Measurements from ENCODE around the gene HELQ.

The HELQ gene

DNA sequence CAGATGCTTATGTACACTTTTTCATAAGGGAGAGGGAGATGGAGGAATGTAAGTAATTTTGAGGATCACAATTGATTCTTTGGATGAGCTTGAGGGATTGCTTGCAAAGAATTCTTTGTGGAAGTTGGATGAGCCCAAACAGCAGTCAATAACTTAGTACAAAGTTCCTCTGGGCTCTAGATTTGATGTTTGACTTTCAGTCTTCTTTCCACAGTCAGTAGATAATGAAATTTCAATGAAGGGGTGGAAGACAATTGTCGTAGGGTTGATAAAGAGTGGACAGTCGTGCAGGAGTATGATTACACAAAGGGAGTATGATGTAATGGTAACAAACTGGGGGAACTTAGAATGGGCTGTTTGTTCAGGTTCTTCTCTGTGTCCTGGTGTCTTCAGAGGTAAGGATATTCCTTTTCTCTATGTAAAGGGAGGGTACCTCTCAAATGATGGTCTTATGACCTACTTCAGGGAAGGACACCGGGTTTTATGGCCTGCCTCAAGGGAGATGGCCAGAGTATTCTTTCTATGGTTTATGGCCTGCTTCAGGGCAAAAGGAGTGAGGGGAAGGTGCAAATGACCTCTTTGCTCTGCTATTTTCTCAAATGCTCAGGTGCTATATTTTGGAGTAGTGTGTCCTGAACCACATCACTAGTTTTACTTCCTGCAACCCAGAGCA, 31.0 kb upstream of the HELQ start:
- Histone ChIP-seq H3K4me3 (ENCODE audit: low read depth in 1 of 2, low read length in 2 of 2) (no peak overlapping the region), H3K27ac (ENCODE audit: low read depth, low read length) (no peak overlapping the region), H3K36me3 (ENCODE audit: insufficient read depth, low read length) (no peaks in the 10 kb centered on the region), H3K4me1 (ENCODE audit: insufficient read depth, low read length) (peaks cover 5% of the 10 kb centered on the region), H3K9me3 (ENCODE audit: low read length) (no peaks in the 10 kb centered on the region), H3K9ac (ENCODE audit: low read length) (no peak overlapping the region), H3K27me3 (ENCODE audit: control insufficient read depth in 1 of 2, insufficient read depth in 2 of 2, low read length in 2 of 2) (no peaks in the 10 kb centered on the region)

DNA sequence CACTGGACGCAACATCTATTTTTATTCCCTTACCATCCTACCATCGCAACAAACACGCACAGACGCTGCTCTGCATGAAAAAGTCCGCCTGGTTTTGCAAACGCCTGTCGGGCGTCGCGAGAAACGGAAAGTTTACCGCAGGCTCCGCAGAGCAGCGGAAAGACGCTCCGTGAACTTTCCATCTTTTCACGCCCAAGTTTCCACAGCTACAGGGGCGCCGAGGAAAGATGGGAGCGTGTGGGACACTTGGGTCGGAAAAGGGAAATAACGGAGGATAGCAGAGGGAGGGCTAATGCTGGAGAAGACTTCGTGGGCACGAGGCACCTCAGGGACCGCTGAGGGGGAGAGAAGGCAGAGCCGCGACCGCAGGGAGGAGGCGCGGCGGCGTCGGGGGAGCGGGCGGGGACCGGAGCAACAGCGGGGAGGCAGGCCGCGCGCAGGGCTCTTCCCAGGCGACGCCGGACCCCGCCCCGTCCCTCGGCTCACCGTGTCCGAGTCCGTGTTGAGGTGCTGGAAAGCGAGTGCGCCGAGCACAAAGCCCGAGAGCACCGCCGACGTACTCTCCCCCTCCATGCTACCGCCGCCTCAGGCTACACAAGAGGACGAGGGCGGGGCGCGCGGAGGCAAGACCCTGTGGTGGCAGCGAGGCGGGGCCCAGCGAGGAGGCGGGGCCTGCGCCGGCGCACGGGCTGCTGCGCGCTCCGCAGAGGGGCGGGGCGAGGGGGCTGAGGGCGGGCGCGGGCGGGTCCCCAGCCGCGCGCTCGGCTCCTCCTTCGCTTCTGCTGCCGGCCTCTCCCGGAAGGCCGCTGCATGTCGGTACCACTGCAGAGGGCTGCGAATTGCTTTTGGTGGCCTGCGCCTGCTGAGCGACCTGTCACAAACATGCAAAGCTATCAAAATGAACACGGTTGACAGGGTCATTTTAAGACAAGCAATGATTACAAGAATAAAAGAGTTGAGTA, 29.2 kb upstream of the HELQ start, which contains the start of gene ABRAXAS1:
Gene ABRAXAS1, minus strand, starts transcription at position 601 of the 962 bp plus-strand sequence. Its CDS starts 28 bp downstream, at position 573.
- Histone ChIP-seq H3K27me3 (ENCODE audit: control insufficient read depth in 1 of 2, insufficient read depth in 2 of 2, low read length in 2 of 2) (no peaks in the 10 kb centered on the region), H3K36me3 (ENCODE audit: insufficient read depth, low read length) (no peaks in the 10 kb centered on the region), H3K9me3 (ENCODE audit: low read length) (no peaks in the 10 kb centered on the region), H3K4me1 (ENCODE audit: insufficient read depth, low read length) (peaks cover 5% of the 10 kb centered on the region), H3K9ac (ENCODE audit: low read length) (peak within 1 kb of the TSS; percentile 60), H3K4me3 (ENCODE audit: low read depth in 1 of 2, low read length in 2 of 2) (peak within 1 kb of the TSS; percentile 71 to 94), H3K27ac (ENCODE audit: low read depth, low read length) (peak within 1 kb of the TSS; percentile 87)

DNA sequence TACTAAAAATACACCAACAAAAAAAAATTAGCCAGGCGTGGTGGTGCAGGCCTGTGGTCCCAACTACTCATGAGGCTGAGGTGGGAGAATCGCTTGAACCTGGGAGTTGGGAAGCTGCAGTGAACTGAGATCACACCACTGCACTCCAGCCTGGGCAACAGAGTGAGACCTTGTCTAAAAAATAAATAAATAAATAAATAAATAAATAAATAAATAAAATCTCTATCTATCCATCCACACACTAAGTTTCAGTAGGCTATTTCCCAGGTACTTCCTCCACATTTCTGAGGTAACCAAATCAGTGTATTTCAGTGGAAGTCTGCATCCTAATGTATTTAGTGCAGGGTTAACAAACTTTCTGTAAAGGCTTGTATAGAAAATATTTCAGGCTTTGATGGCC, 18.3 kb upstream of the HELQ start:
- no peaks in the 10 kb centered on the region for H3K4me1 ChIP-seq (ENCODE audit: insufficient read depth, low read length)
- H3K27ac ChIP-seq (ENCODE audit: low read depth, low read length), result no peak overlapping the region
- H3K9me3 ChIP-seq (ENCODE audit: low read length), result no peaks in the 10 kb centered on the region
- H3K27me3 ChIP-seq (ENCODE audit: control insufficient read depth in 1 of 2, insufficient read depth in 2 of 2, low read length in 2 of 2), result no peaks in the 10 kb centered on the region
- H3K36me3 ChIP-seq (ENCODE audit: insufficient read depth, low read length), result no peaks in the 10 kb centered on the region
- H3K4me3 ChIP-seq (ENCODE audit: low read depth in 1 of 2, low read length in 2 of 2), result no peak overlapping the region
- H3K9ac ChIP-seq (ENCODE audit: low read length), result no peak overlapping the region

DNA sequence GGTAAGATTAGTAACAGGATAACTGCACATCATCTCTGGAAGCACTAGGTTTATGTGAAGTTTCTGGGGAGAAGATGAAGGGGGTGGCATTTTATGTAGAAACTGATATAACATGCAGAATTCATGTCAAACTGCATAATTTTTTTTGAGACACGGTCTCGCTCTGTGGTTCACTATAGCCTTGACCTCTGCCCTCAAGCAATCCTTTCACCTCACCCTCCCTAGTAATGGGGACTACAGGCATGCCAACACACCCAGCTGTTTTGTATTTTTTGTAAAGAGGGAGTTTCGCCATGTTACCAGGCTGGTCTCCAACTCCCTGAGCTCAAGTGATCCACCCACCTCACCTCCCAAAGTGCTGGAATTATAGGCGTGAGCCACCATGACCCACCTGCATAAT, 17.8 kb upstream of the HELQ start:
- Histone ChIP-seq H3K4me3 (ENCODE audit: low read depth in 1 of 2, low read length in 2 of 2) (no peak overlapping the region), H3K27me3 (ENCODE audit: control insufficient read depth in 1 of 2, insufficient read depth in 2 of 2, low read length in 2 of 2) (no peaks in the 10 kb centered on the region), H3K4me1 (ENCODE audit: insufficient read depth, low read length) (no peaks in the 10 kb centered on the region), H3K36me3 (ENCODE audit: insufficient read depth, low read length) (no peaks in the 10 kb centered on the region), H3K9me3 (ENCODE audit: low read length) (no peaks in the 10 kb centered on the region), H3K9ac (ENCODE audit: low read length) (no peak overlapping the region), H3K27ac (ENCODE audit: low read depth, low read length) (no peak overlapping the region)

DNA sequence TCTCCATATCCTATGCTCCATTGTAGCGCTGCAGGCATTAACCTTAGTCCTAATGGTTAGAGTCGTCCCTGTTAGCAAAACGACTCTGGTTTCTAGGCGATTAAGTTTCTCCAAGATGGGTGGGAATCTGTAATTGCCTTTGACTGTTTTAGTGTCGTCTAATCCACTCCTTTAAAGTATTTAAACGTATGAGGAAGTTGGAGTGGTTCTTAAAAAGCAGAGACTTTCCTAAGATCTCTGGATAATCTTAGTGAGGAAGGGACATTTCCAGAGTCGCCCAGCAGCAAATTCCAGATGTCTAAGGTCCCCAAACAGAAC, 520 bp upstream of the HELQ start:
- H3K9ac ChIP-seq (ENCODE audit: low read length), result peak overlapping the region; percentile 97
- peaks cover 41% of the 10 kb centered on the region for H3K36me3 ChIP-seq (ENCODE audit: insufficient read depth, low read length)
- H3K4me1 ChIP-seq (ENCODE audit: insufficient read depth, low read length), result peaks cover 10% of the 10 kb centered on the region
- peak overlapping the region; percentile 38 to 98 for H3K4me3 ChIP-seq (ENCODE audit: low read depth in 1 of 2, low read length in 2 of 2)
- H3K27me3 ChIP-seq (ENCODE audit: control insufficient read depth in 1 of 2, insufficient read depth in 2 of 2, low read length in 2 of 2), result no peaks in the 10 kb centered on the region
- peak overlapping the region; percentile 79 for H3K27ac ChIP-seq (ENCODE audit: low read depth, low read length)
- no peaks in the 10 kb centered on the region for H3K9me3 ChIP-seq (ENCODE audit: low read length)

DNA sequence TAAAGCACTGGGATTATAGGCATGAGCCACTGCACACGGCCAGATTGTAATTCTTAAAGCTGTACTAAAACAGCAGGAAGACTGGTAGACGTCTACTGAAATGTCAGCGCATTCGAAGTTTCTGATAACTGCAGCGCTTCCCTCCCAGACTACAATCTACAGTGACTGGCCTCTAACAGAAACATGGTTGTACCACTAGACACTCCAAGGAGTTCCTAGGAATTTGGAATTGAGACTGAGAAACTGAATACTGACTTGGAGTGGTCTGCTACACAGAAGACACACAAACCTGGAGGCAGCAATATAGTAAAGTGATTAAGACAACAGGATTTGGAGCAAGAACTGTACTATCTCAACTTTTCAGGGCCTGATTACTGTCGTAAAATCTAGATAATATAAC, 937 bp downstream of the HELQ start:
- peak overlapping the region; percentile 97 for H3K9ac ChIP-seq (ENCODE audit: low read length)
- peaks cover 10% of the 10 kb centered on the region for H3K4me1 ChIP-seq (ENCODE audit: insufficient read depth, low read length)
- peak overlapping the region; percentile 79 for H3K27ac ChIP-seq (ENCODE audit: low read depth, low read length)
- H3K9me3 ChIP-seq (ENCODE audit: low read length), result no peaks in the 10 kb centered on the region
- H3K4me3 ChIP-seq (ENCODE audit: low read depth in 1 of 2, low read length in 2 of 2), result peak overlapping the region; percentile 38 to 98
- peaks cover 27% of the 10 kb centered on the region for H3K36me3 ChIP-seq (ENCODE audit: insufficient read depth, low read length)
- H3K27me3 ChIP-seq (ENCODE audit: control insufficient read depth in 1 of 2, insufficient read depth in 2 of 2, low read length in 2 of 2), result no peaks in the 10 kb centered on the region

DNA sequence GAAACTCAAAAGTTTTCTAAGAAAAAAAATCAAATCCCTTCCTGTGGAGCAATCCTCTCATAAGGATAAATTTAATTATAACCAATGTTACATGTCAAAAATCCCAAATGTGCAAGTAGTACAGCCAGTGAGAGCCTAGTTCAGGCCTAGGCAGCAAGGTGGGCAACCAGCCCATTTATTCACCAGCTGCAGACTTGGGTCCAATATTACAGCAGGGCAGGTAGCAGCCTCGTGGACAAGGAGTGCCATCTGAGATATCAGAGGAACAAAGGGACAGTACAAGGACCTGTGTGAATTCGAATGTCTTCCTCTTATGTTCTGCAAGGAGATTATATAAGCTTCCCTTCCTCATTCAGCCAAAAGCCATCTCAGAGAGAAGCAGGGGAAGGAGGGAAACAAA, 6.6 kb downstream of the HELQ start:
- no peak overlapping the region for H3K27ac ChIP-seq (ENCODE audit: low read depth, low read length)
- H3K27me3 ChIP-seq (ENCODE audit: control insufficient read depth in 1 of 2, insufficient read depth in 2 of 2, low read length in 2 of 2), result no peaks in the 10 kb centered on the region
- H3K4me3 ChIP-seq (ENCODE audit: low read depth in 1 of 2, low read length in 2 of 2), result no peak overlapping the region
- no peaks in the 10 kb centered on the region for H3K9me3 ChIP-seq (ENCODE audit: low read length)
- peaks cover 6% of the 10 kb centered on the region for H3K36me3 ChIP-seq (ENCODE audit: insufficient read depth, low read length)
- H3K4me1 ChIP-seq (ENCODE audit: insufficient read depth, low read length), result peaks cover 3% of the 10 kb centered on the region
- no peak overlapping the region for H3K9ac ChIP-seq (ENCODE audit: low read length)

DNA sequence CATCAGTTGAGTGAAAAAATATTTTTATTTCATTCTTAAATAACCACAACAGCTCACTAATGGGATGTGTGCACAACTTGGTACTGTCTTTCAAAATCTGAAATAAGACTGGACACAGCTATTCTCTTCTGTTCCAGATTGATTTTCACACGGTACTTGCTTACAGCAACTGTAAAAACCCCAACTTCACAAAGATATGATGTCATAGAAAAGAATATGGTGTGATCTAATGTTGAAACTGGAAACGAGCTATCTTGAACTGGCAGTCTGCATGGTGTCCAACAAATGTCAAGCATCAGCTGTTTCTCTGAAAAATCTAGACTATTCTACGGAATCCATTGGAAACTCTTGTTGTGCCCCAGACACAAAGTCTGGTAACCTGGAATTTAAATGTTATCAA, 14.7 kb downstream of the HELQ start:
- H3K4me3 ChIP-seq (ENCODE audit: low read depth in 1 of 2, low read length in 2 of 2), result no peak overlapping the region
- H3K27me3 ChIP-seq (ENCODE audit: control insufficient read depth in 1 of 2, insufficient read depth in 2 of 2, low read length in 2 of 2), result no peaks in the 10 kb centered on the region
- H3K9ac ChIP-seq (ENCODE audit: low read length), result no peak overlapping the region
- no peak overlapping the region for H3K27ac ChIP-seq (ENCODE audit: low read depth, low read length)
- H3K4me1 ChIP-seq (ENCODE audit: insufficient read depth, low read length), result no peaks in the 10 kb centered on the region
- peaks cover 16% of the 10 kb centered on the region for H3K36me3 ChIP-seq (ENCODE audit: insufficient read depth, low read length)
- no peaks in the 10 kb centered on the region for H3K9me3 ChIP-seq (ENCODE audit: low read length)

DNA sequence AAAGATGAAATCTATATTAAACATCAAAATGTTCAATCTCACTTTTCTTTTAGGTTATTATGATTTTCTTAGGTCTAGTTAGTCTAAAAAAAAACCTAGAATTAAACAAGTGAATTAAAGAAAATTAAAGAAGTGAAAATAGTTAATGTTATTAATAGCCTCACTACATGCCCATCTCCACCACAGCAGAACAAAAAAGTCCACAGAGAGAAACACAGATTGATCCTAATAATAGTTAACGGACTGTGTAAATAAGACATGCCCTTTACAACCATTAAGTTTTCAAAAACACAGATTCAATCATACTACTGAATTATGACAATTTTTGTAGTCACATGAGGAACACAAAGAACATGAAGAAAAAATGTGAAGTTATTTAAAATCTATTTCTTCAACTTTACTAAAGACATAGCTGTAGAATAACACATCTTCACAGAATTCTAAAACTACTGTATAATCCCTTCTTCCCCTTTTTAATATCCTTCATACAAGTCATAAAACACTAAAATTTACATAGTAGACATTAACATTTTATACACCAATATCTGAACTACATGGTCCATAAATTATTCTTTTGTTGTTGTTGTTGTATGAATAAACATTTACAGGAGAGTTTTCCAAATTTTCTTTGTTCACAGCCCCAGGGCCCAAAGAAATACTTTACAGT, 15.3 kb downstream of the HELQ start:
- H3K36me3 ChIP-seq (ENCODE audit: insufficient read depth, low read length), result peaks cover 16% of the 10 kb centered on the region

DNA sequence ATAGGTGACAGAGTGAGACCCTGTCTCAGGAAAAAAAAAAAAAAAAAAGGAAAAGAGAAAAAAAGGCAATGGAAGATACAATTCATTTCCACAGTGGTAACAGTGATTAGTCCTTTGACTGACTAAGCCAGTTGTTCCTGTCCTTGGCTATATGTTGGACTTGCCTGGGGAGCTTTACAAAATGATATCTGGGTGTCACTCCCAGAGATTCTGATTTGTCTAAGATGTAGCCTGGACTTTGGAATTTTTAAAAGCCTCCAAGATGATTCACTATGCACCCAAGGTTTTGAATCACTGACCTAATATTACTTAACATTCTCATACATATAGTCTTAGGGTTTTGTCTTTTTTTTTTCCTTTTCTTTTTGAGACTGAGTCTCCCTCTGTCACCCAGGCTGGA, 16.9 kb downstream of the HELQ start:
- Histone ChIP-seq H3K9me3 (ENCODE audit: low read length) (no peaks in the 10 kb centered on the region), H3K36me3 (ENCODE audit: insufficient read depth, low read length) (peaks cover 16% of the 10 kb centered on the region), H3K4me3 (ENCODE audit: low read depth in 1 of 2, low read length in 2 of 2) (no peak overlapping the region), H3K27ac (ENCODE audit: low read depth, low read length) (no peak overlapping the region), H3K9ac (ENCODE audit: low read length) (no peak overlapping the region), H3K4me1 (ENCODE audit: insufficient read depth, low read length) (no peaks in the 10 kb centered on the region), H3K27me3 (ENCODE audit: control insufficient read depth in 1 of 2, insufficient read depth in 2 of 2, low read length in 2 of 2) (no peaks in the 10 kb centered on the region)

More for the DNA sequence above, 15.3 kb downstream of the HELQ start:
- H3K9ac ChIP-seq (ENCODE audit: low read length), result no peak overlapping the region
- H3K4me3 ChIP-seq (ENCODE audit: low read depth in 1 of 2, low read length in 2 of 2), result no peak overlapping the region
- H3K9me3 ChIP-seq (ENCODE audit: low read length), result no peaks in the 10 kb centered on the region
- no peak overlapping the region for H3K27ac ChIP-seq (ENCODE audit: low read depth, low read length)
- H3K4me1 ChIP-seq (ENCODE audit: insufficient read depth, low read length), result no peaks in the 10 kb centered on the region
- no peaks in the 10 kb centered on the region for H3K27me3 ChIP-seq (ENCODE audit: control insufficient read depth in 1 of 2, insufficient read depth in 2 of 2, low read length in 2 of 2)

DNA sequence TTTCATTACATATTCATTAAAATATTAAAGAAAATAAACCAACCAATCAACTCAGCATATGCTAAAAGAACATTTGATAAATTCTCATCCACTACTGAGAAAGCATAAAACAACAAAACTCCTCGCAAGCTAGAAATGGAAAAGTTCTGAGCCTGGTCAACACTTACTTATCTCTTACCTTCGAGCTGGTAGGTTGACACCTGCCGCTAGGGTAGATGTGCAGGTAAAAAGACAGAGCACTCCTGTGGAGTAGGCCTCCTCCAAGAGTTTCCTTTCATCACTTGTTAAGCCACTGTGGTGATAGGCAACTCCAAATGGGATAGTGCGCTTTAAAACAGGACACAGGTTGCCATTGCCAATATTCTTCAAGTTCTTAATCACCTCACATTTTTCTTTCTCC, 18.9 kb downstream of the HELQ start:
- Histone ChIP-seq H3K4me1 (ENCODE audit: insufficient read depth, low read length) (no peaks in the 10 kb centered on the region), H3K9me3 (ENCODE audit: low read length) (no peaks in the 10 kb centered on the region), H3K9ac (ENCODE audit: low read length) (no peak overlapping the region), H3K27me3 (ENCODE audit: control insufficient read depth in 1 of 2, insufficient read depth in 2 of 2, low read length in 2 of 2) (no peaks in the 10 kb centered on the region), H3K27ac (ENCODE audit: low read depth, low read length) (no peak overlapping the region), H3K4me3 (ENCODE audit: low read depth in 1 of 2, low read length in 2 of 2) (no peak overlapping the region), H3K36me3 (ENCODE audit: insufficient read depth, low read length) (peaks cover 12% of the 10 kb centered on the region)

All from muscle layer of colon (tissue), 2 donors.